SK-N-SH treated with all-trans-retinoic acid at 6 μM for 48 hours (cell line): ENCODE data around the gene ACOXL.

Experiments used
- ARNTL ChIP-seq: fragments of 450-650 bp; formaldehyde crosslinking; IDR thresholded peaks from 2 replicates; pipeline ENCODE4 v1.5.0; 2020; ENCODE audit warnings: low read depth, mild to moderate bottlenecking, moderate library complexity, borderline replicate concordance
- BACH2 ChIP-seq: fragments of 250-450 bp; sonication (Bioruptor Pico); IDR thresholded peaks from 2 replicates; pipeline ENCODE4 v1.9.0; 2021; ENCODE audit warnings: mild to moderate bottlenecking, borderline replicate concordance
- CREB5 ChIP-seq: fragments of 250-450 bp; sonication (Bioruptor Pico); IDR thresholded peaks from 2 replicates; pipeline ENCODE4 v1.5.1; 2020; ENCODE audit warnings: low read depth, mild to moderate bottlenecking, moderate library complexity
- CSDC2 ChIP-seq: fragments of 250-450 bp; sonication (Bioruptor Pico); IDR thresholded peaks from 2 replicates; pipeline ENCODE4 v1.5.0; 2020; ENCODE audit warnings: mild to moderate bottlenecking, moderate library complexity
- CSRNP3 ChIP-seq: fragments of 250-450 bp; sonication (Bioruptor Pico); IDR thresholded peaks from 2 replicates; pipeline ENCODE4 v1.5.1; 2021; ENCODE audit warnings: mild to moderate bottlenecking, moderate library complexity
- GLIS3 ChIP-seq: fragments of 250-450 bp; sonication (Bioruptor Pico); IDR thresholded peaks from 2 replicates; pipeline ENCODE4 v1.5.0; 2020; ENCODE audit warnings: mild to moderate bottlenecking, moderate library complexity
- PPARA ChIP-seq: fragments of 250-450 bp; sonication (Bioruptor Pico); IDR thresholded peaks from 2 replicates; pipeline ENCODE4 v1.5.0; 2020; ENCODE audit warnings: mild to moderate bottlenecking, borderline replicate concordance
- RARB ChIP-seq: fragments of 250-450 bp; sonication (Bioruptor Pico); IDR thresholded peaks from 2 replicates; pipeline ENCODE4 v1.8.0; 2021; ENCODE audit warnings: mild to moderate bottlenecking, moderate library complexity
- TCF4 ChIP-seq: fragments of 250-450 bp; sonication (Bioruptor Pico); IDR thresholded peaks from 2 replicates; pipeline ENCODE4 v1.8.0; 2021; ENCODE audit warnings: mild to moderate bottlenecking, moderate library complexity, borderline replicate concordance
- TSHZ2 ChIP-seq: fragments of 250-450 bp; sonication (Bioruptor Pico); IDR thresholded peaks from 2 replicates; pipeline ENCODE4 v1.5.0; 2020; ENCODE audit warnings: mild to moderate bottlenecking, moderate library complexity
- ZC3H10 ChIP-seq: fragments of 250-450 bp; sonication (Bioruptor Pico); IDR thresholded peaks from 2 replicates; pipeline ENCODE4 v1.5.1; 2021; ENCODE audit warnings: mild to moderate bottlenecking, moderate library complexity
- ZFP3 ChIP-seq: fragments of 250-450 bp; sonication (Bioruptor Pico); IDR thresholded peaks from 2 replicates; pipeline ENCODE4 v1.5.0; 2020; ENCODE audit warnings: mild to moderate bottlenecking, moderate library complexity
- ZFP30 ChIP-seq: fragments of 450-650 bp; formaldehyde crosslinking; IDR thresholded peaks from 2 replicates; pipeline ENCODE4 v1.5.0; 2022; ENCODE audit warnings: mild to moderate bottlenecking, moderate library complexity
- ZNF8 ChIP-seq: fragments of 450-650 bp; formaldehyde crosslinking; IDR thresholded peaks from 2 replicates; pipeline ENCODE4 v1.5.0; 2020; ENCODE audit warnings: mild to moderate bottlenecking, moderate library complexity

GRCh38 chr2:110910423-110910822 is 178.1 kb downstream of the ACOXL start:
- no peak for TF ChIP-seq CSDC2 (CRISPR knock-in tag)
- no peak for TF ChIP-seq BACH2 (CRISPR knock-in tag)
- no peak for TF ChIP-seq ZFP30
- TF ChIP-seq CREB5 (CRISPR knock-in tag) = no peak
- no peak for TF ChIP-seq GLIS3
- no peak for TF ChIP-seq TSHZ2 (CRISPR knock-in tag)
- TF ChIP-seq CSRNP3 (CRISPR knock-in tag) = no peak
- no peak for TF ChIP-seq ZFP3 (CRISPR knock-in tag)
- no peak for TF ChIP-seq ZC3H10 (CRISPR knock-in tag)
- TF ChIP-seq RARB (CRISPR knock-in tag) = no peak
- TF ChIP-seq ARNTL = no peak
- TF ChIP-seq ZNF8 (CRISPR knock-in tag) = no peak
- TF ChIP-seq PPARA (CRISPR knock-in tag) = no peak
- no peak for TF ChIP-seq TCF4
